ENCODE data around the gene PICALM.

DNA sequence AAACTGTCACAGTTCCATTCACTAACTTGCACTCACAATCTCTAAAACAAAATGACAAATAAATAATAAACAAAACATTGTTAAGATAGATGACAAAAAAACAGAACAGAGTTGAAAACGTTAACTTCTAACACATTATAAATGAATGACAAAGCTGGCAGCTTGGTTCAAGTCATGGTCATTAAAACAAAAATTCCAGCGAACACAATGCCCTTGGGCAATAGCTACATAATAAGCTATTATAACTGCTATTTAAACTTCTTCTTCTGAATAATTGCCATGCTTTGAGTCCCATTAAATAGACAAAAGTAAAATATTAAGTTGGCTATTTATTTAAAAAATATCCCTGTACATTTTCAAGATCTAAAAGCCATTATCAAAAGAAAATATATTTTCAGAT lies 54.7 kb downstream of the PICALM start:
- TF ChIP-seq CTCF (IDR thresholded peaks at IDR 0.05) (no peak), MYC (IDR thresholded peaks at IDR 0.05; ENCODE audit: borderline replicate concordance, low read length) (no peak), EP300 (IDR thresholded peaks at IDR 0.05) (no peak), HDAC2 (IDR thresholded peaks at IDR 0.05) (no peak), EHMT2 (IDR thresholded peaks at IDR 0.05; ENCODE audit: low read depth) (no peak), POLR2A (IDR thresholded peaks at IDR 0.05; ENCODE audit: low read length) (no peak), BHLHE40 (IDR thresholded peaks at IDR 0.05; ENCODE audit: low read depth, low read length) (no peak), ZFP36 (IDR thresholded peaks at IDR 0.05; ENCODE audit: borderline replicate concordance, partially characterized antibody) (no peak), JUN (IDR thresholded peaks at IDR 0.05) (no peak), SMC3 (IDR thresholded peaks at IDR 0.05) (no peak), RAD21 (conservative IDR thresholded peaks at IDR 0.05 in 1 of 2, IDR thresholded peaks at IDR 0.05 in 1 of 2) (no peak), MAFK (IDR thresholded peaks at IDR 0.05; ENCODE audit: partially characterized antibody) (no peak), E2F6 (IDR thresholded peaks at IDR 0.05; ENCODE audit: borderline replicate concordance, low read depth) (no peak)

All from A549 (cell line).